NCI-H446 (cell line): ENCODE measurements around the gene MAN1A2.

Experiments used
- DNase-seq, 2 experiments: peaks; one replicate each; lab custom pipeline; 2025; lab: John Stamatoyannopoulos, UW

The MAN1A2 gene

GRCh38 chr1:117495068-117495467 is 127.8 kb downstream of the MAN1A2 start:
- no peak for DNase-seq

- DNase-seq: no peak
Observed at GRCh38 chr1:117499071-117499470, 131.8 kb downstream of the MAN1A2 start.

GRCh38 chr1:117500584-117500983 is 133.3 kb downstream of the MAN1A2 start:
- no peak for DNase-seq

DNA sequence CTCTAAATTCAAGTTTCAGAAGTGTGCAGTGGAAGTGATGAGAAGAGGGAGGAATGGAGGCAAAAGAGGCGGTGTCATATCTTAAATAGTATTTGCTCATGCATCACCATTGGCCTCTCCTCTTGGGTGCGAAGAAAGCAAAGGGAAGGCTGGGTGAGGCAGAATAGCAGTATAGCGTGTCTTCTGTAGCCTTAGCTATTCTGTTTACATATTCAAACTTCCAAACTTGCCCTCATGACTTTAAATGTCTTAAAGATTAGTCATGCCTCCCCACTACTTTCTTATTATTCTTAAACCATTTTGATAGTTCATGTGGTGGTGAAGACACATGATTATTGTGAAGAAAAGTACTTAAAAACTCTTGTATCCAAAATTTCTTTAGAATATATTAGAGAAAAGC is 134.0 kb downstream of the MAN1A2 start:
- no peak for DNase-seq

GRCh38 chr1:117511273-117511672 is 144.0 kb downstream of the MAN1A2 start:
- DNase-seq: no peak

DNA sequence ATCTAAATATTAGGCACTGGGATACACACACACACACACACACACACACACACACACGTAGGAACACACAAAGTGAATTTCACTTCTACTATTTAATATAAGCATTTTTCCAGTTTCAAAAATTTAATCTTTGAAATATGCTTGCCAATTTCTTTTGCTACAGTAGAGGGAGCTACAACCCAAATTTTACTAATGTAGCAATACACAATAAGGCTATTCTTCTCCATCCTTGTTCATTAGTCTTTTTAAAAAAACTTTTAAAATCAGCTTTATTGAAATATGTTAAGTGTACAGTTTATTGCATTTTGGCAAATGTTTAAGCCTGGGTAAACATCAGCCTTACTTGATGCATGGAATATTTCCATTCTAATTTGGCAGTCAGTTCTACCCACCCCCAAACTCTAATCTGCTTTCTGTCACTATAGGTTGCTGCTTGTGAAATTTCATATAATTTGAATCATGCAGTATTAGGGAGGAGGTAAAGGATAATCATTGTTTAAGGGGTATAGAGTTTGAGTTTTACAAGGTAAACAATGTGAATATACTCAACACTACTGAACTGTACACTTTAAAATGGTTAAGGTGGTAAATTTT is 145.6 kb downstream of the MAN1A2 start:
- DNase-seq: peak in 1 of 2 experiments; percentile 33

- no peak for DNase-seq
Observed at GRCh38 chr1:117523111-117523510, 155.9 kb downstream of the MAN1A2 start.

DNA sequence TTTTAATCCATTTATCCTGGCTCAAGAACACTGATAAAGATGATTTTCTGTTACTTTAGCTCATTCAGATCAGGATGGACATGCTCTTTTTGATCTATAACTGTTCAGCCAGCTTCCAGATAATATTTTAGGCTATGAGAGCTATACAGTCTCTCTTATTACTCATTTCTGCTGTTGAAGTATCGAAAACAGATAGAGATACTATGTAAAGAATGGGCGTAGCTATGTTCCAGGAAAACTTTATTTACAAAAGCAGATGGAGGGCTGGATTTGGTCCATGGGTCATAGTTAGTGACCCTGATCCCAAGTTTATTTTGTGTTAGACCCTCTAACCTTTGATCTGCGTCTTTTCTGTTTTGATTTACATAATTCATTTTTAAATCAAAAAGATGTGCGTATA is 159.8 kb downstream of the MAN1A2 start:
- DNase-seq: no peak

DNA sequence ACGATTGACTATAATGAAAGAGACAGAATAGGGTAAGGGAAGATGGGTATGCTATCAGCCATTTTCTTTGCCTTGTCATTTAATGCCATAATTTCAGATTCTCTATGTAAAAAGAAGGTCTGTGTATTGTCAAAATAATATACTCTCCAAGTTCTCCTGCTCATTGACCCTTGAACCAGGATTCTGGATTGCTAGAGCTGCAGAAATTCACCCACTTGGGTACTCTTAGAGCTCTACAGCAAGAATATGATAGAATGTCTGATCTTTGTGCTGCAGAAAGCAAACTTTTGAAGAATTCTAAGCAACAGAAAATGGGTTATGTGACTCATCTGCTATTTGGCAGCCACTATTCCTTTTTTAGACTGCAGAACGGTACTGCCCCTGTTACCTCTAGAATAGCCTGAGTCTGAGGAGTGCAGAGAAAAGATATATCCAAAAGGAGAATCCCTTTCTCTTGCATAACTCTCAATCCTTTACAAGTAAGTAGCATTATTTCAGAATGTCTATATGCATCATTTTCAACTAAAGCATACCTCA is 160.4 kb downstream of the MAN1A2 start:
- DNase-seq: no peak

DNA sequence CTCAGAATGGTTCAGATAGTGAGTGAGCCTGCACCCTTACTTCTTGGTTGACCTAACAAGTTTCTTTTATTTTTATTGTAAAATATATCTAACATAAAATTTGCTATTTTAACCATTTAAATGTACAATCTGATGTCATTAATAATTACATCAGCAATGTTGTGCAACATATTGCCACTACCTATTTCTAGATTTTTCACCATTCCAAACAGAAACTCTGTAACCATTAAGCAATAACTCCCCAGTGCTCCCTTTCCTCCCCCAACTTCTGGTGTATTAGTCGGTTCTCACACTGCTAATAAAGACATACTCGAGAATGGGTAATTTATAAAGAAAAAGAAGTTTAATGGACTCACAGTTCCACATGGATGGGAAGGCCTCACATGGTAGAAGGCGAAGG is 162.4 kb downstream of the MAN1A2 start:
- no peak for DNase-seq

DNA sequence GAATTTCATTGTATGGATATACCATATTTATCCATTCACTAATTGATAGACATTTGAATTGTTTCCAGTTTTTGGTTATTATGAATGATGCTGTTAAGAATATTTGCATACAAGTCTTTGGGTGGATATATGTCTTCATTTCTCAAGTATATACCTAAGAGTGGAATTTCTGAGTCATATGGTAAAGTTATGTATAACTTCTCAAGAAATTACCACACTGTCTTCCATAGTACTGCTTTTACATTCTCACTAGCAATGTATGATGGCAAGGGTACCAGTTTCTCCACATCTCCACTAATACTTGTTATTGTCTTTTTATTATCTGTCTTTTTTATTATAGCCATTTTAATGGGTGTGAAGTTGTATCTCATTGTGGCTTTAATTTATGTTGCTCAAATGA is 164.0 kb downstream of the MAN1A2 start:
- DNase-seq: no peak

GRCh38 chr1:117534995-117535467 is 167.8 kb downstream of the MAN1A2 start:
- peak; percentile 47 to 70 for DNase-seq

- DNase-seq: no peak
Observed at GRCh38 chr1:117535821-117536220, 168.6 kb downstream of the MAN1A2 start.

- no peak for DNase-seq
Observed at GRCh38 chr1:117537291-117537920, 170.2 kb downstream of the MAN1A2 start.

GRCh38 chr1:117540532-117540931 is 173.3 kb downstream of the MAN1A2 start:
- no peak for DNase-seq

- DNase-seq: no peak
Observed at GRCh38 chr1:117541003-117541402, 173.8 kb downstream of the MAN1A2 start.

DNA sequence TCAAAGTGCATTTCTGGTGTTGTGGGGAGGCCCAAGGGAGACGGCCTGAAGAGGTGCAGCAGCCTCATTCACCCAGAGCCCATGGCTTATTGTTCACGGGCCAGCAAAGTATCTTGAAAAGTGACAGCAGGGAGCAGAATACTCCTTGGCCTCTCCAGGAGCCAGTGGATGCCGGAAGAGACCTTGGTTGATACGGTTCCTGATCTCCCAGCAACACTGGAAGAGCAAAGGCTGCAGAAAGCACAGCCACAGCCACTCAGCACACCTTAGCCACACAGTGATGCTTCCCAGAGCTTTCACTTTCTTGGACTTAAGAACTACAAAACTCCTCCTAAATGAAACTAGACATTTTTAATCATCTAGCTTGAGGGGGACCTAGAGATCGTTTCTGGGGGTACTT is 174.3 kb downstream of the MAN1A2 start:
- no peak for DNase-seq

DNA sequence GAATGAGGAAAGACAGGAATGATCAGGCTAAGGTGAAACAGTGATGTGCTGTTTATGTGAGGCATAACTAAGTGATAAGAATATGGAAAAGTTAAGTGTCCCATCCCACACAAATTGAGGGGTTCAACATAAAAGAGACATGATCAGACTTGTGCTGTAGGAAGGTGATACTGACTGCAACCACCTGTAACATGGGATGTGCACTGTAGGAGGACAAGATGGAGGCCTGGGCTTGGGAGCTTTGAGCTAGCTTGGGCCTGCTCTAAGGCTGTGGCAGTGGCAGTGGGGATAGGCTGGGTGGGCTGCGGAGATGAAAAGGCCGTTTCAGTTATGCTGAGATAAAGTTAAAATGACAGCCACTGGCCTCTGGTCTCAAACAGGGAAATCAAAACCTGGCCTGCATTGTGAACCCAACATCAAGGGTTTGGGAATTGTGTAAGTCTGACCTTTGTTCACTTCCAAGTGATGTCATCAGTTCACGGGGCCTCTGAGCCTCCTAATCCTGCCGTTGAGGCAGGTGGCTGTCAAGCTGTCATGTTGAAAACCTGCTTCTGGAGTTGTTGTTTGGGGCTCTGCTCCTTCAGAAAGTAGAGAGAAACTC is 177.4 kb downstream of the MAN1A2 start:
- DNase-seq: no peak

GRCh38 chr1:117546467-117546866 is 179.2 kb downstream of the MAN1A2 start:
- DNase-seq: no peak

DNA sequence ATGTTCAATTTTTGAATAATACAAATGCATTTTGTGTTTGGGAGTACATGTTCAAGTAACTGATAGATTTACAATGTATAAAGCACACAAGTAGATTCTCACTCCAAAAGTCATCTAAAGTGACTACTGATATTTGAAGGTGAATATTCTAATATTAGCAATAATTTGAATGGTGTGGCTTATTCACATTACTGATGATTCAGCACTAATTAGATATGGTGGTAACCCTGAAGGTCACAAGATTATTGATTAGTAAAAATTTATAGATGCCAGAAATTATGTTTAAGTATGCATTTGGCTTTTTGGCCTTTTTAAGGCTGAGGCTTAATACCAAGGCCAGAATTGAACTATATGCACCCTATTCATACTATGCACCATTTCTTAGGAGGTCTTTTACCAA is 186.2 kb downstream of the MAN1A2 start:
- no peak for DNase-seq

DNA sequence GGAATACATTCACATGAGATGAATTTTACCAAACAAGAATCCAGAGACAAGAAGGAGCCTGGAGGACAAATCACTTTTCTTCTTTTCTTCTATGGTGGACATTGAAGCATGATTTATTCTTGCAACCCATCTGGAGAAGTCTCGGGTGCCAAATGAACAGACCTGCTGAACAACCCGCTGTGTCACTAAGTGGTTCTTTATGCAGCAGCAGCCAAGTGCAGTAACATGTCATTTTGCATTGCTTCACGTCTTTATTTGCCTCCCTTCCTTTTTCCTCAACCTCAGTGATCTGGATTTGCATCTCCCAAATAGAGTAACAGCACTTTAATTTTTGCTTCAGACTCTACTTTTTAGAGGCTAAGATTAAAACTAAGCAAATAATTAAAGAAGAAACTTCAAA is 188.6 kb downstream of the MAN1A2 start:
- DNase-seq: peak; percentile 68 to 89

DNA sequence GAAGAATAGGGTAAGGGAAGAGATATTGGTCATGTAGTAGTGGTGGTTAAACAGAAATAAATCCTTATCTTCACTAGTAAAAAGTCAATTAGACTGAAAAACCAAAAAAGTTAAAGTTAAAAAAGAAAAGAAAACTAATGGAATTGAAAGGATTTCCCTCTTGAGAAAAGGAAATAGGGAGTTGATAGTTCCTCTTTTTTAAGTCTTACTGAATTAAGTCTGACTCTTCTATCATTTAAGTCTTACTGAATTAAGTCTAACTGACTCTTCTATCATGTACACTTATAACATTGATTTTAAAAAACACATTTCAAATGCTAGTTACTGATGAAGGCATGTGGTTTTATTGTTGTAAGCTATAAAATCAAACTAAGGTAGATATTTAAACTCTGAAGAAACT is 189.1 kb downstream of the MAN1A2 start:
- DNase-seq: no peak

DNA sequence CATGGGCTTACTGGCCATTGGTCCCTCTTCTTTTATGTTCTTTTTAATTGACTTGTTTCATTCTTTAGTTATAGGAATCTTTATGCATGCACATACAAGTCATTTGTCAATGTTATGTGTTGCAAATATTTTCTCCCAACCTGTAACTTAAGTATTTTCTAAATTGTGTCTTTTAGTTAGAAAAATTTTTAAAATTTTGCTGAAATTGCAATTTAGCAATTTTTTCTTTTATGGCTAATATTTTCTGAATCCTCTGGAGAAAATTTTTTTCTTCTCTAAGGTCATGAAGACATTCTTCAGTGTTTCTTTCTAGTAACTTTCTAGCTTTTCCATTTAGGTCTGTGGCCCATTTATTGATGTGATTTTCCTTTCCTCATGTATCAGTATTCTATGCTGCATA is 189.7 kb downstream of the MAN1A2 start:
- no peak for DNase-seq
